ENCODE measurements around the gene SPTB.

- TF ChIP-seq HDGF (IDR thresholded peaks at IDR 0.05; ENCODE audit: borderline replicate concordance) (no peak), SUZ12 (IDR thresholded peaks at IDR 0.05) (no peak), LEF1 (IDR thresholded peaks at IDR 0.05; ENCODE audit: borderline replicate concordance) (no peak), PKNOX1 (IDR thresholded peaks at IDR 0.05) (no peak), FOXM1 (IDR thresholded peaks at IDR 0.05; ENCODE audit: borderline replicate concordance) (no peak), SP1 (IDR thresholded peaks at IDR 0.05) (no peak), FOXA1 (IDR thresholded peaks at IDR 0.05) (no peak), TARDBP (IDR thresholded peaks at IDR 0.05) (no peak), L3MBTL2 (conservative IDR thresholded peaks at IDR 0.05) (no peak), ZNF384 (IDR thresholded peaks at IDR 0.05) (no peak), FOXK2 (IDR thresholded peaks at IDR 0.05) (no peak), CTBP1 (IDR thresholded peaks at IDR 0.05; ENCODE audit: borderline replicate concordance) (no peak)
These were observed 183.3 kb downstream of the SPTB start for GRCh38 chr14:64696355-64696857.
